ENCODE data around the gene COA5. TPM values are rescaled to one million over a fixed set of nuclear protein-coding genes. Genes with fewer than 3 reads are reported as not detected.
A peak's percentile ranks its signal among the peaks of the same experiment; 100 is the strongest.

COA5 gene
- polyA plus RNA-seq, 1 of the 3 experiments (the other 2 are of a cell fraction) = 40.3 TPM

GRCh38 chr2:98647636-98648035 is 39.3 kb upstream of the COA5 start (continued):
- TF ChIP-seq MAX (IDR thresholded peaks at IDR 0.05; ENCODE audit: low read depth) = no peak
- TF ChIP-seq GATA2 (CRISPR knock-in tag; IDR thresholded peaks at IDR 0.05) = no peak

GRCh38 chr2:98643496-98644100 is 35.3 kb upstream of the COA5 start:
- H3K79me2 ChIP-seq (ENCODE audit: insufficient read depth) = no peaks in the 10 kb centered on the region
- no peak overlapping the region for H3K27ac ChIP-seq (ENCODE audit: low read depth in 2 of 2, low read length in 1 of 2)
- 0 out of 2 replicates have a peak overlapping the region, but pooled peaks have one; percentile 6 for H2AFZ ChIP-seq (ENCODE audit: low read depth)
- H3K36me3 ChIP-seq (replicated peaks in 1 of 2; ENCODE audit: control insufficient read depth in 1 of 2, insufficient read depth in 2 of 2, low read length in 1 of 2) = no peaks in the 10 kb centered on the region
- no peaks in the 10 kb centered on the region for H4K20me1 ChIP-seq (ENCODE audit: insufficient read depth)
- no peak for TF ChIP-seq CHD2 (IDR thresholded peaks at IDR 0.05; ENCODE audit: low read length, partially characterized antibody)
- no peak for TF ChIP-seq TCF12 (IDR thresholded peaks at IDR 0.05)
- TF ChIP-seq JUND (IDR thresholded peaks at IDR 0.05) = no peak
- no peak for TF ChIP-seq NRF1 (IDR thresholded peaks at IDR 0.05; ENCODE audit: low read depth, low read length)
- TF ChIP-seq MXI1 (IDR thresholded peaks at IDR 0.05; ENCODE audit: low read depth, low read length) = no peak
- no peak for TF ChIP-seq TAF1 (IDR thresholded peaks at IDR 0.05; ENCODE audit: borderline replicate concordance, low read depth, low read length)
- TF ChIP-seq YY1 (IDR thresholded peaks at IDR 0.05; ENCODE audit: low read depth) = no peak
- no peak for TF ChIP-seq USF2 (IDR thresholded peaks at IDR 0.05; ENCODE audit: borderline replicate concordance, low read depth, low read length)
- TF ChIP-seq SMC3 (IDR thresholded peaks at IDR 0.05; ENCODE audit: low read depth, low read length) = no peak
- no peak for TF ChIP-seq FOXM1 (IDR thresholded peaks at IDR 0.05; ENCODE audit: low read depth)
- no peak for TF ChIP-seq GATA2 (CRISPR knock-in tag; IDR thresholded peaks at IDR 0.05)
- TF ChIP-seq MEF2A (IDR thresholded peaks at IDR 0.05; ENCODE audit: borderline replicate concordance, low read depth) = no peak
- no peak for TF ChIP-seq RXRA (IDR thresholded peaks at IDR 0.05; ENCODE audit: borderline replicate concordance, low read depth)
- no peak for TF ChIP-seq ELF1 (IDR thresholded peaks at IDR 0.05)
- no peaks in the 10 kb centered on the region for H3K27me3 ChIP-seq (ENCODE audit: insufficient read depth)
- no peak overlapping the region for H3K4me2 ChIP-seq
- no peaks in the 10 kb centered on the region for H3K4me1 ChIP-seq (ENCODE audit: control insufficient read depth in 1 of 2, insufficient read depth in 2 of 2, low read depth in 1 of 2, low read length in 1 of 2)
- no peaks in the 10 kb centered on the region for H3K9me2 ChIP-seq
- no peak overlapping the region for H3K9ac ChIP-seq
- DNase-seq = no peak
- CTCF ChIA-PET = no interaction called here
- no peaks in the 10 kb centered on the region for H3K9me3 ChIP-seq
- no peaks in the 10 kb centered on the region for H3F3A ChIP-seq (replicated peaks; ENCODE audit: insufficient read depth)
- POLR2A ChIA-PET = no interaction called here
- 63% methylated on average over 5 of the region's 5 CpGs for WGBS (ENCODE audit: low lambda C conversion rate)
- H3K4me3 ChIP-seq (ENCODE audit: low read depth in 2 of 2, low read length in 1 of 2) = no peak overlapping the region

- no peak overlapping the region for H3K9ac ChIP-seq
- POLR2A ChIA-PET = no interaction called here
- no peaks in the 10 kb centered on the region for H3K4me1 ChIP-seq (ENCODE audit: control insufficient read depth in 1 of 2, insufficient read depth in 2 of 2, low read depth in 1 of 2, low read length in 1 of 2)
- H3K79me2 ChIP-seq (ENCODE audit: insufficient read depth) = no peaks in the 10 kb centered on the region
- no peak for DNase-seq
- H3K4me3 ChIP-seq (ENCODE audit: low read depth in 2 of 2, low read length in 1 of 2) = no peak overlapping the region
- H3K9me3 ChIP-seq = no peaks in the 10 kb centered on the region
- H3K4me2 ChIP-seq = no peak overlapping the region
- no peak overlapping the region for H2AFZ ChIP-seq (ENCODE audit: low read depth)
- H3K9me2 ChIP-seq = no peaks in the 10 kb centered on the region
- H3F3A ChIP-seq (replicated peaks; ENCODE audit: insufficient read depth) = no peaks in the 10 kb centered on the region
- no peak overlapping the region for H3K27ac ChIP-seq (ENCODE audit: low read depth in 2 of 2, low read length in 1 of 2)
- no peaks in the 10 kb centered on the region for H4K20me1 ChIP-seq (ENCODE audit: insufficient read depth)
- WGBS (ENCODE audit: low lambda C conversion rate) = 60% methylated on average over 10 of the region's 10 CpGs
- CTCF ChIA-PET = interaction anchor here (1.3 kb wide), 1 partner anchor 12 kb away, joined by 4 read pairs; no protein-coding TSS in a partner anchor
- no peaks in the 10 kb centered on the region for H3K27me3 ChIP-seq (ENCODE audit: insufficient read depth)
- no peaks in the 10 kb centered on the region for H3K36me3 ChIP-seq (replicated peaks in 1 of 2; ENCODE audit: control insufficient read depth in 1 of 2, insufficient read depth in 2 of 2, low read length in 1 of 2)
- TF ChIP-seq NFIC (IDR thresholded peaks at IDR 0.05; ENCODE audit: borderline replicate concordance) (no peak), TAF1 (IDR thresholded peaks at IDR 0.05; ENCODE audit: borderline replicate concordance, low read depth, low read length) (no peak), EZH2phosphoT487 (IDR thresholded peaks at IDR 0.05; ENCODE audit: borderline replicate concordance, low read depth) (no peak), ZBTB33 (IDR thresholded peaks at IDR 0.05; ENCODE audit: borderline replicate concordance, low read depth) (no peak), USF2 (IDR thresholded peaks at IDR 0.05; ENCODE audit: borderline replicate concordance, low read depth, low read length) (no peak), GATA2 (CRISPR knock-in tag; IDR thresholded peaks at IDR 0.05) (no peak), USF1 (IDR thresholded peaks at IDR 0.05; ENCODE audit: borderline replicate concordance, low read depth) (no peak), RCOR1 (IDR thresholded peaks at IDR 0.05; ENCODE audit: low read length) (no peak)
Observed at GRCh38 chr2:98637401-98638147, 29.3 kb upstream of the COA5 start.
